Measurements from ENCODE around the gene STAT3. TPM values are rescaled to one million over a fixed set of nuclear protein-coding genes. Genes with fewer than 3 reads are reported as not detected.
A peak's percentile ranks its signal among the peaks of the same experiment; 100 is the strongest.

The STAT3 gene
- total and polyA plus RNA-seq, 2 of the 13 experiments (the other 11 are each of a cell fraction or from before 2014, with no cell fraction given), result 61.8 to 62.4 TPM

GRCh38 chr17:42287977-42288802 is 100.1 kb downstream of the STAT3 start, which contains the start of gene STAT5A (continued):
- TF ChIP-seq ZNF703 (CRISPR knock-in tag; IDR thresholded peaks at IDR 0.05; ENCODE audit: borderline replicate concordance) (no peak), ZNF44 (CRISPR knock-in tag; IDR thresholded peaks at IDR 0.05) (no peak), MED13 (CRISPR knock-in tag; IDR thresholded peaks at IDR 0.05) (no peak), U2AF2 (IDR thresholded peaks at IDR 0.05; ENCODE audit: low read depth, low read length) (no peak), ZFP82 (CRISPR knock-in tag; IDR thresholded peaks at IDR 0.05; ENCODE audit: borderline replicate concordance) (peak; percentile 72; the same call in 1 of the 2 replicates), SP2 (CRISPR knock-in tag; IDR thresholded peaks at IDR 0.05) (no peak), UBTF (CRISPR knock-in tag; IDR thresholded peaks at IDR 0.05) (peak; percentile 86; the same call in 1 of the 2 replicates), MTF2 (CRISPR knock-in tag; IDR thresholded peaks at IDR 0.05; ENCODE audit: borderline replicate concordance) (0 out of 2 replicates have a peak, but pooled peaks have one; percentile 34), PAF1 (CRISPR knock-in tag; IDR thresholded peaks at IDR 0.05) (no peak), SKI (IDR thresholded peaks at IDR 0.05; ENCODE audit: partially characterized antibody) (peak; percentile 31), NAIF1 (CRISPR knock-in tag; IDR thresholded peaks at IDR 0.05; ENCODE audit: borderline replicate concordance) (no peak)
- TF ChIP-seq, protein P1, sequence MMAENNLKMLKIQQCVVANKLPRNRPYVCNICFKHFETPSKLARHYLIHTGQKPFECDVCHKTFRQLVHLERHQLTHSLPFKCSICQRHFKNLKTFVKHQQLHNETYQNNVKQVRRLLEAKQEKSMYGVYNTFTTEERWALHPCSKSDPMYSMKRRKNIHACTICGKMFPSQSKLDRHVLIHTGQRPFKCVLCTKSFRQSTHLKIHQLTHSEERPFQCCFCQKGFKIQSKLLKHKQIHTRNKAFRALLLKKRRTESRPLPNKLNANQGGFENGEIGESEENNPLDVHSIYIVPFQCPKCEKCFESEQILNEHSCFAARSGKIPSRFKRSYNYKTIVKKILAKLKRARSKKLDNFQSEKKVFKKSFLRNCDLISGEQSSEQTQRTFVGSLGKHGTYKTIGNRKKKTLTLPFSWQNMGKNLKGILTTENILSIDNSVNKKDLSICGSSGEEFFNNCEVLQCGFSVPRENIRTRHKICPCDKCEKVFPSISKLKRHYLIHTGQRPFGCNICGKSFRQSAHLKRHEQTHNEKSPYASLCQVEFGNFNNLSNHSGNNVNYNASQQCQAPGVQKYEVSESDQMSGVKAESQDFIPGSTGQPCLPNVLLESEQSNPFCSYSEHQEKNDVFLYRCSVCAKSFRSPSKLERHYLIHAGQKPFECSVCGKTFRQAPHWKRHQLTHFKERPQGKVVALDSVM (CRISPR knock-in tag; IDR thresholded peaks at IDR 0.05), result no peak
- TF ChIP-seq, protein P2, sequence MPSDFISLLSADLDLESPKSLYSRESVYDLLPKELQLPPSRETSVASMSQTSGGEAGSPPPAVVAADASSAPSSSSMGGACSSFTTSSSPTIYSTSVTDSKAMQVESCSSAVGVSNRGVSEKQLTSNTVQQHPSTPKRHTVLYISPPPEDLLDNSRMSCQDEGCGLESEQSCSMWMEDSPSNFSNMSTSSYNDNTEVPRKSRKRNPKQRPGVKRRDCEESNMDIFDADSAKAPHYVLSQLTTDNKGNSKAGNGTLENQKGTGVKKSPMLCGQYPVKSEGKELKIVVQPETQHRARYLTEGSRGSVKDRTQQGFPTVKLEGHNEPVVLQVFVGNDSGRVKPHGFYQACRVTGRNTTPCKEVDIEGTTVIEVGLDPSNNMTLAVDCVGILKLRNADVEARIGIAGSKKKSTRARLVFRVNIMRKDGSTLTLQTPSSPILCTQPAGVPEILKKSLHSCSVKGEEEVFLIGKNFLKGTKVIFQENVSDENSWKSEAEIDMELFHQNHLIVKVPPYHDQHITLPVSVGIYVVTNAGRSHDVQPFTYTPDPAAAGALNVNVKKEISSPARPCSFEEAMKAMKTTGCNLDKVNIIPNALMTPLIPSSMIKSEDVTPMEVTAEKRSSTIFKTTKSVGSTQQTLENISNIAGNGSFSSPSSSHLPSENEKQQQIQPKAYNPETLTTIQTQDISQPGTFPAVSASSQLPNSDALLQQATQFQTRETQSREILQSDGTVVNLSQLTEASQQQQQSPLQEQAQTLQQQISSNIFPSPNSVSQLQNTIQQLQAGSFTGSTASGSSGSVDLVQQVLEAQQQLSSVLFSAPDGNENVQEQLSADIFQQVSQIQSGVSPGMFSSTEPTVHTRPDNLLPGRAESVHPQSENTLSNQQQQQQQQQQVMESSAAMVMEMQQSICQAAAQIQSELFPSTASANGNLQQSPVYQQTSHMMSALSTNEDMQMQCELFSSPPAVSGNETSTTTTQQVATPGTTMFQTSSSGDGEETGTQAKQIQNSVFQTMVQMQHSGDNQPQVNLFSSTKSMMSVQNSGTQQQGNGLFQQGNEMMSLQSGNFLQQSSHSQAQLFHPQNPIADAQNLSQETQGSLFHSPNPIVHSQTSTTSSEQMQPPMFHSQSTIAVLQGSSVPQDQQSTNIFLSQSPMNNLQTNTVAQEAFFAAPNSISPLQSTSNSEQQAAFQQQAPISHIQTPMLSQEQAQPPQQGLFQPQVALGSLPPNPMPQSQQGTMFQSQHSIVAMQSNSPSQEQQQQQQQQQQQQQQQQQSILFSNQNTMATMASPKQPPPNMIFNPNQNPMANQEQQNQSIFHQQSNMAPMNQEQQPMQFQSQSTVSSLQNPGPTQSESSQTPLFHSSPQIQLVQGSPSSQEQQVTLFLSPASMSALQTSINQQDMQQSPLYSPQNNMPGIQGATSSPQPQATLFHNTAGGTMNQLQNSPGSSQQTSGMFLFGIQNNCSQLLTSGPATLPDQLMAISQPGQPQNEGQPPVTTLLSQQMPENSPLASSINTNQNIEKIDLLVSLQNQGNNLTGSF (CRISPR knock-in tag; IDR thresholded peaks at IDR 0.05), result no peak
- TF ChIP-seq, protein P3, sequence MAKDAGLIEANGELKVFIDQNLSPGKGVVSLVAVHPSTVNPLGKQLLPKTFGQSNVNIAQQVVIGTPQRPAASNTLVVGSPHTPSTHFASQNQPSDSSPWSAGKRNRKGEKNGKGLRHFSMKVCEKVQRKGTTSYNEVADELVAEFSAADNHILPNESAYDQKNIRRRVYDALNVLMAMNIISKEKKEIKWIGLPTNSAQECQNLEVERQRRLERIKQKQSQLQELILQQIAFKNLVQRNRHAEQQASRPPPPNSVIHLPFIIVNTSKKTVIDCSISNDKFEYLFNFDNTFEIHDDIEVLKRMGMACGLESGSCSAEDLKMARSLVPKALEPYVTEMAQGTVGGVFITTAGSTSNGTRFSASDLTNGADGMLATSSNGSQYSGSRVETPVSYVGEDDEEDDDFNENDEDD (CRISPR knock-in tag; IDR thresholded peaks at IDR 0.05; ENCODE audit: borderline replicate concordance), result peak; percentile 5; the same call in 1 of the 2 replicates
- TF ChIP-seq, protein P4, sequence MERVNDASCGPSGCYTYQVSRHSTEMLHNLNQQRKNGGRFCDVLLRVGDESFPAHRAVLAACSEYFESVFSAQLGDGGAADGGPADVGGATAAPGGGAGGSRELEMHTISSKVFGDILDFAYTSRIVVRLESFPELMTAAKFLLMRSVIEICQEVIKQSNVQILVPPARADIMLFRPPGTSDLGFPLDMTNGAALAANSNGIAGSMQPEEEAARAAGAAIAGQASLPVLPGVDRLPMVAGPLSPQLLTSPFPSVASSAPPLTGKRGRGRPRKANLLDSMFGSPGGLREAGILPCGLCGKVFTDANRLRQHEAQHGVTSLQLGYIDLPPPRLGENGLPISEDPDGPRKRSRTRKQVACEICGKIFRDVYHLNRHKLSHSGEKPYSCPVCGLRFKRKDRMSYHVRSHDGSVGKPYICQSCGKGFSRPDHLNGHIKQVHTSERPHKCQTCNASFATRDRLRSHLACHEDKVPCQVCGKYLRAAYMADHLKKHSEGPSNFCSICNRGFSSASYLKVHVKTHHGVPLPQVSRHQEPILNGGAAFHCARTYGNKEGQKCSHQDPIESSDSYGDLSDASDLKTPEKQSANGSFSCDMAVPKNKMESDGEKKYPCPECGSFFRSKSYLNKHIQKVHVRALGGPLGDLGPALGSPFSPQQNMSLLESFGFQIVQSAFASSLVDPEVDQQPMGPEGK (CRISPR knock-in tag; IDR thresholded peaks at IDR 0.05), result 0 out of 2 replicates have a peak, but pooled peaks have one; percentile 7
